Osteoblast (primary cell): ENCODE results near the gene SMC4. TPM values are rescaled to one million over a fixed set of nuclear protein-coding genes. Genes with fewer than 3 reads are reported as not detected.

Experiments used
- DNase-seq: peaks from one replicate; pipeline ENCODE4 v3.0.0; 2011; ENCODE audit warnings: low spot score, mixed read lengths; ENCODE audit not compliant: insufficient read length; ENCODE audit errors: missing footprints
- H2AFZ ChIP-seq: 2 replicates; pipeline ENCODE4 v1.6.0; 2011; ENCODE audit warnings: mild to moderate bottlenecking, low read length
- H3K27ac ChIP-seq: 2 replicates; pipeline ENCODE4 v1.5.1; 2011; ENCODE audit warnings: mild to moderate bottlenecking, low read depth, low read length, moderate library complexity
- H3K27me3 ChIP-seq: 2 replicates; pipeline ENCODE4 v1.6.0; 2012; ENCODE audit warnings: mild to moderate bottlenecking, control low read depth, inconsistent platforms, low read length, moderate library complexity; ENCODE audit not compliant: insufficient read depth
- H3K36me3 ChIP-seq: 2 replicates; pipeline ENCODE4 v1.5.1; 2011; ENCODE audit warnings: mild to moderate bottlenecking, low read length, control low read depth, moderate library complexity; ENCODE audit not compliant: insufficient read depth
- H3K4me1 ChIP-seq: 2 replicates; pipeline ENCODE4 v1.5.1; 2011; ENCODE audit warnings: mild to moderate bottlenecking, low read length, control low read depth, moderate library complexity; ENCODE audit not compliant: insufficient read depth
- H3K4me2 ChIP-seq: 2 replicates; pipeline ENCODE4 v1.6.0; 2011; ENCODE audit warnings: mild to moderate bottlenecking, low read length; ENCODE audit not compliant: insufficient read depth
- H3K4me3 ChIP-seq: fragments of 200-600 bp; sonication (generic); 3 replicates; pipeline ENCODE4 v1.5.1; 2012; ENCODE audit warnings: mild to moderate bottlenecking, low read length, inconsistent platforms; ENCODE audit not compliant: insufficient read depth
- H3K79me2 ChIP-seq: 2 replicates; pipeline ENCODE4 v1.6.0; 2012; ENCODE audit warnings: mild to moderate bottlenecking, low read length, control low read depth, inconsistent platforms; ENCODE audit not compliant: insufficient read depth
- H3K9me3 ChIP-seq: 2 replicates; pipeline ENCODE4 v1.5.1; 2011; ENCODE audit warnings: low read depth, low read length, control low read depth
- H4K20me1 ChIP-seq: 2 replicates; pipeline ENCODE4 v1.6.0; 2012; ENCODE audit warnings: mild to moderate bottlenecking, low read length, control low read depth; ENCODE audit not compliant: insufficient read depth
- total RNA-seq: library from RNA; depleted of rRNA; stranded (reverse); fragments of >200 nt; gene quantifications from 2 replicates; pipeline ENCODE4 v1.2.3, GENCODE V29; 2012
- TF ChIP-seq, protein P1 (sequence below): IDR thresholded peaks from 2 replicates; pipeline ENCODE4 v1.5.1; 2011; ENCODE audit warnings: mild to moderate bottlenecking, low read depth, low read length, moderate library complexity; ENCODE audit errors: extremely low read depth

SMC4 gene
- total RNA-seq, 1 donor = 32.9 TPM

- Histone ChIP-seq H4K20me1 (peaks cover 4% of the 10 kb centered on the region), H3K4me1 (peaks cover 7% of the 10 kb centered on the region), H3K4me2 (no peak overlapping the region), H2AFZ (no peak overlapping the region), H3K9me3 (no peaks in the 10 kb centered on the region), H3K4me3 (no peak overlapping the region), H3K36me3 (peaks cover 5% of the 10 kb centered on the region), H3K27me3 (no peaks in the 10 kb centered on the region), H3K79me2 (peaks cover 62% of the 10 kb centered on the region), H3K27ac (no peak overlapping the region)
- no peak for DNase-seq
- TF ChIP-seq, protein P1, sequence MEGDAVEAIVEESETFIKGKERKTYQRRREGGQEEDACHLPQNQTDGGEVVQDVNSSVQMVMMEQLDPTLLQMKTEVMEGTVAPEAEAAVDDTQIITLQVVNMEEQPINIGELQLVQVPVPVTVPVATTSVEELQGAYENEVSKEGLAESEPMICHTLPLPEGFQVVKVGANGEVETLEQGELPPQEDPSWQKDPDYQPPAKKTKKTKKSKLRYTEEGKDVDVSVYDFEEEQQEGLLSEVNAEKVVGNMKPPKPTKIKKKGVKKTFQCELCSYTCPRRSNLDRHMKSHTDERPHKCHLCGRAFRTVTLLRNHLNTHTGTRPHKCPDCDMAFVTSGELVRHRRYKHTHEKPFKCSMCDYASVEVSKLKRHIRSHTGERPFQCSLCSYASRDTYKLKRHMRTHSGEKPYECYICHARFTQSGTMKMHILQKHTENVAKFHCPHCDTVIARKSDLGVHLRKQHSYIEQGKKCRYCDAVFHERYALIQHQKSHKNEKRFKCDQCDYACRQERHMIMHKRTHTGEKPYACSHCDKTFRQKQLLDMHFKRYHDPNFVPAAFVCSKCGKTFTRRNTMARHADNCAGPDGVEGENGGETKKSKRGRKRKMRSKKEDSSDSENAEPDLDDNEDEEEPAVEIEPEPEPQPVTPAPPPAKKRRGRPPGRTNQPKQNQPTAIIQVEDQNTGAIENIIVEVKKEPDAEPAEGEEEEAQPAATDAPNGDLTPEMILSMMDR = no peak
Measured at GRCh38 chr3:160390565-160391138, 8.8 kb upstream of the SMC4 start.

DNA sequence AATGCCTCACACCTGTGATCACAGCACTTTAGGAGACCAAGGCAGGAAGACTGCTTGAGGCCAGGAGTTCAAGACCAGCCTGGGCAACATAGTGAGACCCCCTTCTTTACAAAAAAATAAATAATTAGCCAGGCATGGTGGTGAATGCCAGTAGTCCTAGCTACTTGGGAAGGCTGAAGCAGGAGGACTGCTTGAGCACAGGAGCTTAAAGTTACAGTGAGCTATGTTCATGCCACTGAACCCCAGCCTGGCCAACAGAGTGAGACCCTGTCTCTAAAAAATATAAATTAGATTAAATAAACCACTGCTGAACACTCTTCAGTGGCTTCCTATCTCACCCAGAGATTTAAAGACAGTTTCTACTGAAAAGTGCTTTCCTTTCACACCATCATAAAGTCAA, 6.7 kb upstream of the SMC4 start:
- Histone ChIP-seq H3K4me1 (peaks cover 9% of the 10 kb centered on the region), H3K27me3 (no peaks in the 10 kb centered on the region), H3K4me2 (no peak overlapping the region), H3K4me3 (no peak overlapping the region), H4K20me1 (peaks cover 4% of the 10 kb centered on the region), H2AFZ (no peak overlapping the region), H3K36me3 (peaks cover 5% of the 10 kb centered on the region), H3K27ac (no peak overlapping the region), H3K9me3 (no peaks in the 10 kb centered on the region), H3K79me2 (peaks cover 63% of the 10 kb centered on the region)
- TF ChIP-seq, protein P1 = no peak
- no peak for DNase-seq

- H3K4me2 ChIP-seq = no peak overlapping the region
- no peak for DNase-seq
- H2AFZ ChIP-seq = no peak overlapping the region
- TF ChIP-seq, protein P1 = no peak
- H3K4me1 ChIP-seq = peaks cover 15% of the 10 kb centered on the region
- peaks cover 68% of the 10 kb centered on the region for H3K79me2 ChIP-seq
- no peaks in the 10 kb centered on the region for H3K27me3 ChIP-seq
- H3K27ac ChIP-seq = no peak overlapping the region
- H3K36me3 ChIP-seq = peaks cover 5% of the 10 kb centered on the region
- H4K20me1 ChIP-seq = peaks cover 4% of the 10 kb centered on the region
- H3K9me3 ChIP-seq = no peaks in the 10 kb centered on the region
- no peak overlapping the region for H3K4me3 ChIP-seq
Measured at GRCh38 chr3:160393346-160394008, 6.0 kb upstream of the SMC4 start.

DNA sequence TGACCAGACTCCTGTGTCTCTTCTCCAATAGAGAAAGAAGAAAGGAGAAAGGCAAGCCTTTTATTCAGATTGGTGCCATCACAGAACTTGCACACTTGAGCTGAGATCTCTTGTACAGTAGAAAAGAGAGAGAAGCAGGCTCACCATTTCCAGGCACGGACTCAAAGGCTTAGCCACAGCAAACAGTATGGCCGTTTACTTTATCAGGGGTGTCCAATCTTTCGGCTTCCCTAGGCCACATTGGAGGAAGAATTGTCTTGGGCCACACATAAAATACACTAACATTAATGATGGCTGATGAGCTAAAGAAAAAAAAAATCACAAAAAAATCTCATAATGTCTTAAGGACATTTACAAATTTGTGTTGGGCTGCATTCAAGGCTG, 5.4 kb upstream of the SMC4 start:
- H3K4me3 ChIP-seq = no peak overlapping the region
- DNase-seq = no peak
- H3K36me3 ChIP-seq = peaks cover 5% of the 10 kb centered on the region
- no peak overlapping the region for H2AFZ ChIP-seq
- no peak overlapping the region for H3K27ac ChIP-seq
- TF ChIP-seq, protein P1 = no peak
- H3K27me3 ChIP-seq = no peaks in the 10 kb centered on the region
- H3K79me2 ChIP-seq = peaks cover 73% of the 10 kb centered on the region
- H3K4me1 ChIP-seq = peaks cover 17% of the 10 kb centered on the region
- H3K4me2 ChIP-seq = no peak overlapping the region
- peaks cover 4% of the 10 kb centered on the region for H4K20me1 ChIP-seq
- H3K9me3 ChIP-seq = no peaks in the 10 kb centered on the region
